ENCODE data around the gene PAIP2. TPM values are rescaled to one million over a fixed set of nuclear protein-coding genes. Genes with fewer than 3 reads are reported as not detected.

Gene PAIP2
- total RNA-seq, 1 experiment from 2014 or later, result 79.4 TPM

DNA sequence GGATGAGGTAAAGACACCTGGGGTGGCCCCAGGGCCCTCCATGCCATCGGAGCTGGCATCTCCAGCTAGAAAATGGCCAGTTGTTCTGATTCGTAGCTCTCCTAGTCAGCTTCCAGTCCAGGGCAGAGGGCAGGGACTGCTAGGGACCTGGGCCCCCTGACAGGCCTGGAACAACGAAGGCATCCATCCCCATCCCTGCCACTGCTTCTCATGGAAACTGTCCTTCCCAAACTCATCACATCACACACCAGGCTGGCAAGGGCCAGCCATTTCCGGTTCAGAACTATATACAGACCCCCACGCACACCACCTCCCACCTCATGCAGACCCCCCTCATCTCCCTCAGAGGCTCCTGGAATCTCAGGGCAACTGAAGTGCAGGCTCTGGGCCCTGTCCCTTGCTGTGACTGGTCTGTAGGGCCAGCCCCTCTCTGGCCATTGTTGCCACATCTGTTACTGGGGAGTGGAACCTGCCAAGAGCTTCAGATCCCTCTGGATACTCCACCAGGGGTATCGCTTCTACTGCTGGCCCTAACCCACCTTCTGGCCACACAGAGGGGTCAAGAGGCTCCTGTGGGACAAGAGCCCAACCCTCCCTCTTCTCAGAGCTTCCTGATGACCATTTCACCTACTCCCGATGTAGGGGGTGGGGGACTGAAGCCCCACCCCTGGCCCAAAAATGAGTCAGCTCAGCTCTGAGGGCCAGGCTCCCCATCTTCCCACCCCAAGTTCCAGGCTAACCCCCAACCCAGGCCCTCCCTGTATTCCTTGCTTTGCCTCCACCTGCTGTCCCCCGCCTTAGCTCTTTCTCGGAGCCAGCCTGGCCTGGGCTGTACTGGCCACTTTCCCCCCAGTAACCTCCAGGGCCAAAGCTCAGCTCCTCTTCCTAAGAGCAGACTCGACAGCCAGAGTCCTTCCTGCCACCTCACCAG lies 49.2 kb downstream of the PAIP2 start:
- no peak for DNase-seq (ENCODE audit: low read depth, low spot score)
- BruUV-seq (replicated peaks), result no TSS peak
- Histone ChIP-seq H3K9me3 (ENCODE audit: control insufficient read depth, insufficient read depth, low read depth, low read length) (no peaks in the 10 kb centered on the region), H3K4me1 (ENCODE audit: control insufficient read depth, insufficient read depth, low read length) (peaks cover 25% of the 10 kb centered on the region), H3K4me3 (ENCODE audit: low read depth in 2 of 2, low read length in 2 of 2) (peak overlapping the region; percentile 62 to 75), H3K36me3 (ENCODE audit: control insufficient read depth, insufficient read depth, low read length) (peaks cover 2% of the 10 kb centered on the region; the same call in 1 of the 2 replicates), H3K27ac (ENCODE audit: low read length) (peak overlapping the region; percentile 92), H3K27me3 (ENCODE audit: control insufficient read depth, insufficient read depth, low read length) (no peaks in the 10 kb centered on the region)
- no peak for ATAC-seq
- TF ChIP-seq, protein P1, sequence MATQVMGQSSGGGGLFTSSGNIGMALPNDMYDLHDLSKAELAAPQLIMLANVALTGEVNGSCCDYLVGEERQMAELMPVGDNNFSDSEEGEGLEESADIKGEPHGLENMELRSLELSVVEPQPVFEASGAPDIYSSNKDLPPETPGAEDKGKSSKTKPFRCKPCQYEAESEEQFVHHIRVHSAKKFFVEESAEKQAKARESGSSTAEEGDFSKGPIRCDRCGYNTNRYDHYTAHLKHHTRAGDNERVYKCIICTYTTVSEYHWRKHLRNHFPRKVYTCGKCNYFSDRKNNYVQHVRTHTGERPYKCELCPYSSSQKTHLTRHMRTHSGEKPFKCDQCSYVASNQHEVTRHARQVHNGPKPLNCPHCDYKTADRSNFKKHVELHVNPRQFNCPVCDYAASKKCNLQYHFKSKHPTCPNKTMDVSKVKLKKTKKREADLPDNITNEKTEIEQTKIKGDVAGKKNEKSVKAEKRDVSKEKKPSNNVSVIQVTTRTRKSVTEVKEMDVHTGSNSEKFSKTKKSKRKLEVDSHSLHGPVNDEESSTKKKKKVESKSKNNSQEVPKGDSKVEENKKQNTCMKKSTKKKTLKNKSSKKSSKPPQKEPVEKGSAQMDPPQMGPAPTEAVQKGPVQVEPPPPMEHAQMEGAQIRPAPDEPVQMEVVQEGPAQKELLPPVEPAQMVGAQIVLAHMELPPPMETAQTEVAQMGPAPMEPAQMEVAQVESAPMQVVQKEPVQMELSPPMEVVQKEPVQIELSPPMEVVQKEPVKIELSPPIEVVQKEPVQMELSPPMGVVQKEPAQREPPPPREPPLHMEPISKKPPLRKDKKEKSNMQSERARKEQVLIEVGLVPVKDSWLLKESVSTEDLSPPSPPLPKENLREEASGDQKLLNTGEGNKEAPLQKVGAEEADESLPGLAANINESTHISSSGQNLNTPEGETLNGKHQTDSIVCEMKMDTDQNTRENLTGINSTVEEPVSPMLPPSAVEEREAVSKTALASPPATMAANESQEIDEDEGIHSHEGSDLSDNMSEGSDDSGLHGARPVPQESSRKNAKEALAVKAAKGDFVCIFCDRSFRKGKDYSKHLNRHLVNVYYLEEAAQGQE (IDR thresholded peaks at IDR 0.05; ENCODE audit: insufficient read depth in 1 of 2, low read depth in 2 of 2, low read length in 1 of 2), result no peak
- TF ChIP-seq TCF7L2 (IDR thresholded peaks at IDR 0.05; ENCODE audit: low read depth, low read length) (no peak), POLR2AphosphoS5 (IDR thresholded peaks at IDR 0.05; ENCODE audit: low read depth, low read length) (no peak), SIN3A (IDR thresholded peaks at IDR 0.05; ENCODE audit: borderline replicate concordance, insufficient read depth, low read depth, low read length) (no peak)
- TF ChIP-seq, protein P2, sequence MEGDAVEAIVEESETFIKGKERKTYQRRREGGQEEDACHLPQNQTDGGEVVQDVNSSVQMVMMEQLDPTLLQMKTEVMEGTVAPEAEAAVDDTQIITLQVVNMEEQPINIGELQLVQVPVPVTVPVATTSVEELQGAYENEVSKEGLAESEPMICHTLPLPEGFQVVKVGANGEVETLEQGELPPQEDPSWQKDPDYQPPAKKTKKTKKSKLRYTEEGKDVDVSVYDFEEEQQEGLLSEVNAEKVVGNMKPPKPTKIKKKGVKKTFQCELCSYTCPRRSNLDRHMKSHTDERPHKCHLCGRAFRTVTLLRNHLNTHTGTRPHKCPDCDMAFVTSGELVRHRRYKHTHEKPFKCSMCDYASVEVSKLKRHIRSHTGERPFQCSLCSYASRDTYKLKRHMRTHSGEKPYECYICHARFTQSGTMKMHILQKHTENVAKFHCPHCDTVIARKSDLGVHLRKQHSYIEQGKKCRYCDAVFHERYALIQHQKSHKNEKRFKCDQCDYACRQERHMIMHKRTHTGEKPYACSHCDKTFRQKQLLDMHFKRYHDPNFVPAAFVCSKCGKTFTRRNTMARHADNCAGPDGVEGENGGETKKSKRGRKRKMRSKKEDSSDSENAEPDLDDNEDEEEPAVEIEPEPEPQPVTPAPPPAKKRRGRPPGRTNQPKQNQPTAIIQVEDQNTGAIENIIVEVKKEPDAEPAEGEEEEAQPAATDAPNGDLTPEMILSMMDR (IDR thresholded peaks at IDR 0.05), result no peak
- intact Hi-C loops (cut with micrococcal nuclease; ENCODE audit: unreplicated experiment), result loop anchor here (10.0 kb wide), 1 partner anchor 106 kb away; no protein-coding TSS in a partner anchor
- CTCF ChIA-PET, result no interaction called here
- POLR2A ChIA-PET, result interaction anchor here (0.6 to 1.6 kb wide), 2 partner anchors 49 to 490 kb away, joined by 4 to 10 read pairs; no protein-coding TSS in a partner anchor
- in situ Hi-C loops (cut with HindIII; ENCODE audit: low pct_unique_long_range_greater_than_20kb, low sequenced_read_pairs), result no loop called here

DNA sequence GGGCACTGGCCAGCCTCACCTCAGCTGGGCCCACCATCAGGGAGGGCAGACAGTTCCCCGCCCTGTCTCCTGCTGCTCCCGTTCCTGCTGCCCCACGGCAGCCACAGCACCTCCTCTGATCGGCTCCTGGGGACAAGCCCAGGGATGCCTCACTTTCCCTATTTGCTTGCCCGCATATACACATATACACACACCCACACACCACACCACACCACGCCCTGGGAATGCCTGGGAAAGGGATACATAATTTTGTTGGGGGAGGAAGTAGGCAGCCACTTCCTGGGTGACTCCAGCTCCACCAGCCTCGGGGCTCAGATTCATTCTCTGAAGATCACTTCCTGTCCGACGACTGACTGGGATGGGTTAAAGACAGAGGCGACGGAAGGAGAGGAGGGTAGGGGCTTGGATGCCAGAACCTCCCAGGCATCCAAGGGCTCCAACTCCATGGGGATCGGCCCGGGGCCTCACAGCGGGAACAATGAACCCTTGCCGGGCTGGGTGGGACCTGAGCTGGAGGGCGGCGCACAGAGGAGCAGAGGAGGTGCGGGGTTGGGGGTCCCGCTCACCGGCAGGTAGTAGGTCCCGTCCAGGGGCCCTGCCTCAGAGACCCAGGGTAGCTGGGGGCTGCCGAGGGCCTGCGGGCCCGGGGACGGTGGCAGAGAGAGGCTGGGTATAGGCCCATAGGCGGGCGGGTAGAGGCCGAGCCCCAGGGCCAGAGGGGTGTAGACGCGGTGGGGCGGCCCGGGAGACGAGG lies 50.1 kb downstream of the PAIP2 start:
- H3K27ac ChIP-seq (ENCODE audit: low read length), result peak overlapping the region; percentile 92
- ChIA-PET CTCF (no interaction called here), POLR2A (interaction anchor here (0.6 to 1.6 kb wide), 2 partner anchors 50 to 491 kb away, joined by 4 to 10 read pairs; no protein-coding TSS in a partner anchor)
- H3K27me3 ChIP-seq (ENCODE audit: control insufficient read depth, insufficient read depth, low read length), result no peaks in the 10 kb centered on the region
- in situ Hi-C loops (cut with HindIII; ENCODE audit: low pct_unique_long_range_greater_than_20kb, low sequenced_read_pairs) (no loop called here), intact Hi-C loops (cut with micrococcal nuclease; ENCODE audit: unreplicated experiment) (loop anchor here (10.0 kb wide), 1 partner anchor 107 kb away; no protein-coding TSS in a partner anchor)
- TSS peak; percentile 73 for BruUV-seq (replicated peaks)
- ATAC-seq (peak; percentile 57), DNase-seq (ENCODE audit: low read depth, low spot score) (no peak)
- peak overlapping the region; percentile 62 to 75 for H3K4me3 ChIP-seq (ENCODE audit: low read depth in 2 of 2, low read length in 2 of 2)
- TF ChIP-seq, protein P1 (IDR thresholded peaks at IDR 0.05; ENCODE audit: insufficient read depth in 1 of 2, low read depth in 2 of 2, low read length in 1 of 2), result no peak
- 0 out of 2 replicates have a peak, but pooled peaks have one; percentile 15 for TF ChIP-seq SIN3A (IDR thresholded peaks at IDR 0.05; ENCODE audit: borderline replicate concordance, insufficient read depth, low read depth, low read length)
- 0 out of 2 replicates have a peak, but pooled peaks have one; percentile 23 for TF ChIP-seq POLR2AphosphoS5 (IDR thresholded peaks at IDR 0.05; ENCODE audit: low read depth, low read length)
- peaks cover 27% of the 10 kb centered on the region for H3K4me1 ChIP-seq (ENCODE audit: control insufficient read depth, insufficient read depth, low read length)
- peaks cover 2% of the 10 kb centered on the region; the same call in 1 of the 2 replicates for H3K36me3 ChIP-seq (ENCODE audit: control insufficient read depth, insufficient read depth, low read length)
- H3K9me3 ChIP-seq (ENCODE audit: control insufficient read depth, insufficient read depth, low read depth, low read length), result no peaks in the 10 kb centered on the region

Measured in Panc1 (cell line).